ENCODE results near the gene ABCA13. TPM values are rescaled to one million over a fixed set of nuclear protein-coding genes. Genes with fewer than 3 reads are reported as not detected.

Gene ABCA13
- total and polyA plus RNA-seq, 2 donors (not counting 3 experiments of a cell fraction or from before 2014, with no cell fraction given) = 0.01 to 0.11 TPM

DNA sequence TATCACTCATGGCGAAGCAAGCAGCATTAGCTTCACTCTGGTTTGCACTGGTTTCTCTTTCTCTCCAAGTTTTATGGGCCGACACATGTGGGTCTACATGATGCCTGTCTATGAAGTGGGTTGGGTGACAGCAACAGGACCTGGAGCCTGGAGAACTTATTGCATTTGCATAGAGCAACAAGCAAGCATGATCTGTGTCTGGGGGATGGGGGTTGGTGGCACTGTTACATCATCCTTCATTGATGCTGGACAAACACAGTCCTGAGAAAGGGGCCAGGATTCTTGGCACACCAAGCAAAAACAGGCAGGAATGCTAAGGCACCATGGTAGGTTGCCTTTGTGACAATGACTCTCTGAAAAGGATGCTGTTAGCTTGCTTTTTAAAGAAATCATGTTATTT lies 486.9 kb downstream of the ABCA13 start:
- H3K9me1 ChIP-seq (replicated peaks; ENCODE audit: control insufficient read depth, extremely low read depth, insufficient read depth, low read length) = no peaks in the 10 kb centered on the region
- POLR2A ChIA-PET = no interaction called here
- intact Hi-C loops (cut with micrococcal nuclease) = no loop called here
- no peak overlapping the region for H2AFZ ChIP-seq (ENCODE audit: low read depth, low read length)
- no peaks in the 10 kb centered on the region for H3K27me3 ChIP-seq (ENCODE audit: control insufficient read depth in 2 of 2, insufficient read depth in 2 of 2, low read length in 2 of 2)
- H3K4me1 ChIP-seq (ENCODE audit: control insufficient read depth, extremely low read depth, insufficient read depth, low read length) = no peaks in the 10 kb centered on the region
- CTCF ChIA-PET = no interaction called here
- FAIRE-seq (no peak), DNase-seq (ENCODE audit: low read depth, low spot score) (no peak)
- H4K20me1 ChIP-seq (replicated peaks; ENCODE audit: control insufficient read depth, extremely low read depth, insufficient read depth, low read length) = no peaks in the 10 kb centered on the region
- BruUV-seq (replicated peaks) = no TSS peak
- dilution Hi-C loops (cut with MboI; ENCODE audit: extremely low pct_ligation_motif_present, low sequenced_read_pairs) = no loop called here
- H3K9me3 ChIP-seq (replicated peaks; ENCODE audit: control insufficient read depth, insufficient read depth, low read length) = peaks cover 3% of the 10 kb centered on the region
- no peak overlapping the region for H3K4me2 ChIP-seq (ENCODE audit: insufficient read depth, low read length)
- H3K79me2 ChIP-seq (ENCODE audit: control insufficient read depth, insufficient read depth, low read length) = no peaks in the 10 kb centered on the region
- no peak overlapping the region for H3K4me3 ChIP-seq (replicated peaks in 1 of 3; ENCODE audit: insufficient read depth in 1 of 3, low read depth in 1 of 3, low read length in 3 of 3)
- H3K9ac ChIP-seq (replicated peaks; ENCODE audit: extremely low read depth, insufficient read depth, low read length) = no peak overlapping the region
- H3K27ac ChIP-seq (ENCODE audit: insufficient read depth, low read depth, low read length) = no peak overlapping the region
- TF ChIP-seq JUN (IDR thresholded peaks at IDR 0.05; ENCODE audit: borderline replicate concordance, insufficient read depth, insufficient read length, low read depth) (no peak), GATA2 (IDR thresholded peaks at IDR 0.05; ENCODE audit: insufficient read depth, insufficient read length, low read depth, low read length) (no peak), EZH2 (IDR thresholded peaks at IDR 0.05; ENCODE audit: borderline replicate concordance, low read depth, low read length, severe bottlenecking) (no peak), POLR2AphosphoS5 (IDR thresholded peaks at IDR 0.05; ENCODE audit: insufficient read depth, low read depth, low read length) (no peak), POLR2A (IDR thresholded peaks at IDR 0.05; ENCODE audit: low read depth, low read length) (no peak), FOS (IDR thresholded peaks at IDR 0.05; ENCODE audit: borderline replicate concordance, insufficient read depth, low read length) (no peak), MAX (IDR thresholded peaks at IDR 0.05; ENCODE audit: insufficient read depth, insufficient read length) (no peak), MYC (IDR thresholded peaks at IDR 0.05; ENCODE audit: low read depth, low read length) (no peak)
- TF ChIP-seq, protein P1, sequence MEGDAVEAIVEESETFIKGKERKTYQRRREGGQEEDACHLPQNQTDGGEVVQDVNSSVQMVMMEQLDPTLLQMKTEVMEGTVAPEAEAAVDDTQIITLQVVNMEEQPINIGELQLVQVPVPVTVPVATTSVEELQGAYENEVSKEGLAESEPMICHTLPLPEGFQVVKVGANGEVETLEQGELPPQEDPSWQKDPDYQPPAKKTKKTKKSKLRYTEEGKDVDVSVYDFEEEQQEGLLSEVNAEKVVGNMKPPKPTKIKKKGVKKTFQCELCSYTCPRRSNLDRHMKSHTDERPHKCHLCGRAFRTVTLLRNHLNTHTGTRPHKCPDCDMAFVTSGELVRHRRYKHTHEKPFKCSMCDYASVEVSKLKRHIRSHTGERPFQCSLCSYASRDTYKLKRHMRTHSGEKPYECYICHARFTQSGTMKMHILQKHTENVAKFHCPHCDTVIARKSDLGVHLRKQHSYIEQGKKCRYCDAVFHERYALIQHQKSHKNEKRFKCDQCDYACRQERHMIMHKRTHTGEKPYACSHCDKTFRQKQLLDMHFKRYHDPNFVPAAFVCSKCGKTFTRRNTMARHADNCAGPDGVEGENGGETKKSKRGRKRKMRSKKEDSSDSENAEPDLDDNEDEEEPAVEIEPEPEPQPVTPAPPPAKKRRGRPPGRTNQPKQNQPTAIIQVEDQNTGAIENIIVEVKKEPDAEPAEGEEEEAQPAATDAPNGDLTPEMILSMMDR (IDR thresholded peaks at IDR 0.05; ENCODE audit: extremely low read depth in 1 of 2, insufficient read depth in 1 of 2, low read depth in 1 of 2, low read length in 2 of 2) = no peak
- no peaks in the 10 kb centered on the region for H3K36me3 ChIP-seq (ENCODE audit: control insufficient read depth in 2 of 2, extremely low read depth in 1 of 2, insufficient read depth in 2 of 2, low read length in 2 of 2)
